GM18520 (cell line): Measurements from ENCODE around the gene KMT2D.

ENCODE experiments used
- ATAC-seq: cut with Tn5 transposase; IDR thresholded peaks from one replicate; pipeline ENCODE4 v1.9.1; 2021; ENCODE audit not compliant: unreplicated experiment

KMT2D gene, protein sequence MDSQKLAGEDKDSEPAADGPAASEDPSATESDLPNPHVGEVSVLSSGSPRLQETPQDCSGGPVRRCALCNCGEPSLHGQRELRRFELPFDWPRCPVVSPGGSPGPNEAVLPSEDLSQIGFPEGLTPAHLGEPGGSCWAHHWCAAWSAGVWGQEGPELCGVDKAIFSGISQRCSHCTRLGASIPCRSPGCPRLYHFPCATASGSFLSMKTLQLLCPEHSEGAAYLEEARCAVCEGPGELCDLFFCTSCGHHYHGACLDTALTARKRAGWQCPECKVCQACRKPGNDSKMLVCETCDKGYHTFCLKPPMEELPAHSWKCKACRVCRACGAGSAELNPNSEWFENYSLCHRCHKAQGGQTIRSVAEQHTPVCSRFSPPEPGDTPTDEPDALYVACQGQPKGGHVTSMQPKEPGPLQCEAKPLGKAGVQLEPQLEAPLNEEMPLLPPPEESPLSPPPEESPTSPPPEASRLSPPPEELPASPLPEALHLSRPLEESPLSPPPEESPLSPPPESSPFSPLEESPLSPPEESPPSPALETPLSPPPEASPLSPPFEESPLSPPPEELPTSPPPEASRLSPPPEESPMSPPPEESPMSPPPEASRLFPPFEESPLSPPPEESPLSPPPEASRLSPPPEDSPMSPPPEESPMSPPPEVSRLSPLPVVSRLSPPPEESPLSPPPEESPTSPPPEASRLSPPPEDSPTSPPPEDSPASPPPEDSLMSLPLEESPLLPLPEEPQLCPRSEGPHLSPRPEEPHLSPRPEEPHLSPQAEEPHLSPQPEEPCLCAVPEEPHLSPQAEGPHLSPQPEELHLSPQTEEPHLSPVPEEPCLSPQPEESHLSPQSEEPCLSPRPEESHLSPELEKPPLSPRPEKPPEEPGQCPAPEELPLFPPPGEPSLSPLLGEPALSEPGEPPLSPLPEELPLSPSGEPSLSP (N-terminal part only)

DNA sequence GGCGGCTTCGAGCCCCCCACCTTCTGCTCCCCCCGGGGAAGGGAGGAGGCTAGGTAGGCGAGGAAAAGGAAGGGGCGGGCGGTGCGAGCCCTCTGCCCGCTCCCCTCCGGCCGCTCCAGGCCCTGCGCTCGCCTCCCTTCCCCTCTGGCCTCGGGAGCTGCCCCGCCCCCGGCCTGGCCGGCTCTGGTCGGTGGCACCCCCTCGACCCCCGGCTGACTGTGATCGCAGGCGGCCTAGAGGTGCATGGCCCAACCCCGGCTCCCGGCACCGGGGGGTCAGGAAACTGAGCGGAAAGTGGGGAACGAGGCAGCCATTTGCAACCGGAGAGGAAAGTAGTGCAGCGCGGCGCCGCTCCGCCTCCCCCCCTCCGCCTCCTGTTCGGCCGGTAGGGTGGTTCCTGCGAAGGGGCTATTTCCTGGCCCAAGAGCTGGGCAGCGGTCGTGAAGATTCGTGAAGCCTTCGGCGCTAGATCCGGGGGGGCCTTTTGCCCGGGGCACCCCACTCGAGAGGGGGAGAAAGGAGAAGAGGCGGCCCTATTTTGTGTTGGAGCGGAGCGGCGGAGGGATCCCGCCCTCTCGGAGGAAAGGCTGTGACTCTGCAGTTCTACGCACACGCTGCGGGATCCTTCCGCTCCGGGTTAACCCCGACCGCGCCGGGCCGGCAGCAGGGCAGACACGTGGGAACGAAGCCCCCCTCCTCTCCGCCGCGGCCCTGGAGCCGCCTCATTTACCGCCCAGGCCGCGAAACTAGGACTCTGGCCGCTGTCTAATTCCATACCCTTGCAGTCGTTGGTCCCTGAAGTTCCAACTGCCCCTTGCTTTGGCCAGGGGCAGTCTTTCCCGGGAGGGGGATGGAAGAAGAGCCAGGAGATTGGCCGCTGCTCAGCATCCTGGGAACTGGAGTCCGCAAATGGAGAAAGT is at the start of gene KMT2D:
TSS of gene KMT2D (minus strand) at position 558 of the 920 bp plus-strand sequence. CDS start 5,470 bp downstream, outside the sequence.
- no peak for ATAC-seq

DNA sequence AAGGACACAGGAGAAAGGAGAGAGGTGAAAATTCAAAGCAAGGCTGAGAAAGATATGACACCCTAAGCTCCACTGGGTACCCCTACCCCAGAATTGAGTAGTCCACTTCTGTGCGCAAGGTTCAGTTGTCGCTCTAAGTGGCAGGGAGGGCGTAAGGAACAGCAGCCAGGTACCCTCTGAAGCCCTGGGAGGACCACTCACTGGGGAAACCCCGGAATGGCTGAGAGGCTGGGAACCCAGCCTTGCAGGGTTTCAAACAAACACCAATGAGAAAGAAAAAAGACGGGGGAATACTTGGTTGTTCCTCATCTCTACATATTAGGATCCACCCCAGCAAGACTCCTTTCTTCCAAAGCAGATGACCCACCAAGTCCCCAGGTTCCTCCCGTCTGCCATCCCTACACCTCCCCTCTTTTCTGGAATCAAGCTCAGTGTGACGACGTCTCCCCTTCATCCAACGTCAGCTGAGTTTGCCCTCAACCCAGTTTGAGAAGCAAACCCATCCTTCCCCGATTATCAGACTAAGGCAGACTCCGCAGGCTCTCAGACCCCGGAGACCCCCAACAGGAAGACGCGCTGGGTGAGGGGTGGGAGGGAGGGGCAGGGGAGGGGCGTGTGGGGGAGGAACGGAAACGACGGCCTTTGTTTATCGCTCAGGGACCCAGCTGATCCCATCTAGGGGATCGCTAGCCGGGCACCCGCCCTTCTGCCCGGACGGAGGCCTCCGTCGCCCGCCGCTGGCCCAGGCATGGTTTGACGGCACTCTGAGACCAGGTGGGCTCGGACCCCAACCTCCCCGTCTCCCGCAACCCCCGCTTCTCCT is 49.3 kb upstream of the KMT2D start:
- no peak for ATAC-seq

DNA sequence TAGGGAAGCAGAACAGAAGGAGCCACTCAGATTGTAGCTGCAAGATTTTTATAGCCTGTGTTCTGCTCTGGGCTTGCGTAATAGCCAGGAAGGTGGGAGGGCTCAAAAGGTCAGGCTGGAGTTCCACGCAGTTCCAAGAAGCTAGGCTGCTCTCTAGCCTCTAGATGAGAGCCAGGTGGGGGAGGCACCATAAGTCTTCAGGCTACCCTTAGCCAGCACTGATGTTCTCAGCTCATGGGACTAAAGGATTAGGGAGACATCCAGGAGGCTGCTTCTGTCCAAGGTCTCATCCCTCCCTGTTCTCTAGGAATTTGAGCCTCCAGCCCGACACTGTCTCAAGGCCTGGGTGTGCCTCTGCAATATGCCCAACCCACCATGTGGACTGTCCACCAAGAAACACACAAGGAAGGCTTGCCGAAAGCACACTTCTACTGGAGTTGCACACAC is 48.4 kb upstream of the KMT2D start:
- ATAC-seq = no peak

DNA sequence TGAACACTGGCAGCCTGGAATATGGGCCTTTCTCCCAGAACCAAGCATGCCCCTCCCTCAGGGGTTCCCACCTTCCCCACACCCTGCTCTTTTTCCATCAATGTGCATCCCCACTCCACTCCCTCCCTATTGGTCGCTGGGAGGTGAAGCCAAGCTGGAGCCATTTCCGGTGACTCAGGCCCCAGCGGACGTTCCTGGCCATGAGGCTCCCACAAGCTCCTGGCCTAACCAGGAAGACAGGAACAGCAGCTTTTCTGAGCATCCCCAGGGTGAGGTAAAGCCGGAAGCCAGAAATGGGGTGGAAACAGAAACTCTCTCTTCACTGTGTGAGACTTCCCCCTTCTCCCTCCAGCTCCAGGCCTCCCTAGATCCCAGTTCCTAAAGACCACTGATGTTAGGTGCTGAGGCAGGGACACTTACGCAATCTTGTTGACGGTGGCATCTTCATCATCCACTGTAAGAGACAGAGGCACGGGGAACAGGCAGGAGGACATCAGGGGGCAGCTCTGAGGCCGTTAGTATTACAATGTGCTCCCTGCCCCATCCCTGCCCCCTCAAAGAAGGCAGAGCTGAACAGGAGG is 45.0 kb upstream of the KMT2D start:
- ATAC-seq = no peak

DNA sequence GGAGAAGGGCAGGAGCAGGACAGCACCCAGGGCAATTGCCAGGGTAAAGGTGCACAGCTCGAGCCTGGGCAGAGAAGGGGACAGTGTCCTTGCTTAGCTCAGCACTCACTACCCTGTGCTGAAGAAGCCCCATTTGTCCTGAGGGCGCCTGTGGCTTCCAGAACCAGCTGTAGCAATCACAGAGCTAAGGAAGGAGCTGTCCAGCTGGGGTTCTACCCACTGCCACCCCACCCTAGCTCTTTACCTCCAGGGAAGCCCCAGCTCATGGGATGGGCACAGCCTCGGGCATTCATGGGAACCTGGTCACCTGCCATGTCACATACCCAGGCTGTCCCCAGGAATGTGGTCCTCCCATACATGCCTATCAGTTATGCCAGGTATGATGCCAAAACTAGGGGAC is 44.2 kb upstream of the KMT2D start:
- no peak for ATAC-seq

DNA sequence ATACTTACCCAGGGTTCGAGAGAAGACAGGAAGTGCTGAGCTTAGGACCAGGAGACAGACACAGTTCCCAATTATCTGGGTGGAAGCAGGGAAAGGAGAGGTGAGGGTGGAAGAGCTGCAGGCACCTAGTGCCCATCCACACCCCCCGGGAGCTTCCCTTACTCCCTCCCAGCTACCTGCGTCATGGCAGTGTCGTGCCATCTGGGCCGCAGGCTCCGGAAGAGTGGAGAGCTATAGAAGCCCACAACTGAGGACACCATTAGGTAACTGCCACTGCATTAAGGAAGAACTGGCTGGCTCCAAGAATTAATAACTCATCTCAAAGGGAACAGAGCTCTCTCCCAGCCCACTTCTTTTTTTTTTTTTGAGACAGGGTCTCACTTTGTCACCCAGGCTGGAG is 39.8 kb upstream of the KMT2D start:
- no peak for ATAC-seq

DNA sequence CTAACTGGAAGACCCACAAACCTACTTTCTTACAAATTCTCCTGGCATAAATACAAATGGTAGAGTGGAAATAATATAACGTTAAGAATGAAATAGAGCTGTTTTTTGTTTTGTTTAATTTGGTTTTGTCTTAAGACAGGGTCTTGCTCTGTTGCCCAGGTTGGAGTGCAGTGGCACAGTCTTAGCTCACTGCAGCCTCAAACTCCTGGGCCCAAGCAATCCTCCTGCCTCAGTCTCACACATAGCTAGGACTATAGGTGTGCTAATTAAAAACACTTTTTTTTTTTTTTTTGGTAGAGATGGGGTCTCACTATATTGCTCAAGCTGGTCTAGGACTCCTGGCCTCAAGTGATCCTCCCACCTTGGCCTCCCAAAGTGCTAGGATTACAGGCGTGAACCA is 38.1 kb upstream of the KMT2D start:
- ATAC-seq = no peak

DNA sequence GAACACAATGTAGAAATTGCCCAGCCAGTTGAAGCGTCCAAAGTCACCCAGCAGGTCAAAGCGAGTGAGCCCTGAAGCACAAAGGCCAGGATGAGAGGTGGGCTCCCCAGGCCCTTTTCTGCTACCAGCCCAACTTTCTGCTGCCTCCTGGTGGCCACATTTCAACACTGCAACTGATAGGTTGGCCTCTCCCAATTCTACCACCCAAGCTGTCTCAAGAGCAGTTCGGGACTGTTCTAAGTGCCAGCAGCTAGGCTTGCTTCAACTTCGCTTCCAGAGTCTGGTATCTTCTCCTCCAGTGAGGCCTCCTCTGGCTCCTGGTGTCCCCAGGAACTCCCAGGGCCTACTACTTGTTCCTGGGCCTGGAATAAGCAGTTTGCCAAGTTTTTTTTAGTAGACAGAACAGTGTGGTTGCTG is 37.4 kb upstream of the KMT2D start:
- ATAC-seq = no peak

DNA sequence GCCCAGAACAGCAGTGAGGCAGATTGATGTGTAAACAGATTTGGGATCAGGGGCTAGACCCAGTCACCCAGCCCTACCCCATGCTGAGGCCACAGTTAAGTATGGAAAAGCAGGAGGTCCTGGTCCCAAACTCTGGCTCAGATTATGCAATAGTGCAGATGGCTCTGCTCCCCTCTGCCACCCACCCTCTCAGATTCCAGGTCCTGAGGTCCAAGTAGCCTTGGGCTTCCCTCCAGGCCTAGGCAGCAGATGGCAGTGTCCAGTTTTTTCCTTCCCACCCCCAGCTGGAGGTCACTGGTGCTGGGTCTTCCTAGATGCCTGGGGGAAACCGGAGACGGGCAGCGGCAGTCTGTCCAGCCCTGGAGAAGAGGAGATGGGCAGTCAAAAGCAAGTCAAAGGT is 36.8 kb upstream of the KMT2D start:
- no peak for ATAC-seq

DNA sequence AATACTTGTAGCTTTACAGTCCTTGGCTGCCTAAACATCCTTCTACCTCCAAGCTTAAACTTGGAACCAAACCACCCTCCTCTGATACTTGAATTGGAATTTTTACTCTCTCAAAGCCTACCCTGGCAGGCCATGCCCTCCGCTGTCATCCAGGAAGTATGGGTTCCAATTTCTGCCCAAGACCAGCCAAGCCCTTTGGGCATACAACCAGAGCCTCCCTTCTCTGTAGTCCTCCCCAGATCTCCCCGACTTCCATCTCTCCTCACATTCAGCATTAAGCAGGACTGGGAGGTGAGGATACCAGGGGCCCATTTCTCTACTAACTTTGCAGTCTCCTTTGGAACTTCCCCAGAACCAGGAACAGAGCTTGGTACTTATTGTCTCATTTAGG is 34.4 kb upstream of the KMT2D start:
- no peak for ATAC-seq

DNA sequence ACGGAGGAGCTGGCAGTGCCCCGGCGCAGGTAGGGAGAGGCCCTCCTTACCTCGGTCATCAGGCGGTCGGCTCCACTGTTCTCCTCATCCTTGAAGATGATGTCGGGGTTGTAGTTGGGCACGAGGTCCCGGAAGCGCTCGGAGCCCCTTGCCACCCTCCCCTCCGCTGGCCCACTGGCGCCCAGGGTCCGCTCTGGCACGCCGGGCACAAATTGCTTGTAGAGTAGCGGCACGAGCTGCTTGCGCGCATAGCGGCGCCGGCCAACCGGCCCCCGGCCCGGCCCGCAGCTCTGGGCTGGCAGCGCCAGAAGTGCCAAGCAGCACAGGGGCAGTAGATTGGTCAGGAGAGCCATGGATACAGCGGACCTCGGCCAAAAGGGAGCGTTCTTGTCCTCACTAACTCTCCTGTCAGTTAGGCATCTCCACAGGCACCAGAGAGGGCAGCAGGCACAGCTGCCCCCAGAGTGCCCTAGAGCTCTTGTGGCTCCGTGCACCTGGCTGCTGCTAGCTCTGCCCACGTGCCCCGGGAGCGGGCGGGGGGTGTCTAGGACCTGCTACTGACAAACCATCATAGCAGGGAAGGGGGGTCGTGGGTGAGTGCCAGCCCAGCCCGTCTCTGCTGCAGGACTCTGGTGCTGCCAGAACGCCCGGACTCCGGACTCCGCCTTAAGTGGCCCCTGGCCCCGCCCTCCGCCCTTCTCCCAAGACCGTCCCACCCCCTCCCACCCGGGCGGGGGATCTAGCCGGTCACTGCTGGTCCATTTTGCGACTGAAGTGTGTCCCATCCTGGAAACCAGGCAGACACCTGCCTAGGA is 33.8 kb upstream of the KMT2D start, which contains the start of gene DHH:
TSS of gene DHH (minus strand) at position 642 of the 815 bp plus-strand sequence. CDS start at position 353, 289 bp downstream.
- no peak for ATAC-seq

DNA sequence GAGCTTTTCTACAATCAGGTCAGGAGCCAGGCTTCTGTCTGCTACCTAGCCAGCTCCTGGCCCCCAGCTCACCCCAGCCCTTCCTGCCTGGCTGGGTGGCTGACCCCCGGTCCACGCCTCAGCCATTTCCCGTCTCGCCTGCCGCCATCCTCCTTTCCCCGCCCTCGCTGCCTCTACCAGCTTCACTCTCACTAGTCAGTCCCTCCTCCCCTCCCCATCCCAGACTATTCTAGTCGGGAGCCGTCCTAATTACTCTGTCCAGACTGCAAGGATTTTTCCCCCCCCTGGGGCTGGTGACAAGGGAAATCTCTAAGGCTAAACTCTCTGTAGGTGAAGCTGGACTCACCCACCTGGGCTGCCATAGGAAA is 33.2 kb upstream of the KMT2D start:
- ATAC-seq = no peak

DNA sequence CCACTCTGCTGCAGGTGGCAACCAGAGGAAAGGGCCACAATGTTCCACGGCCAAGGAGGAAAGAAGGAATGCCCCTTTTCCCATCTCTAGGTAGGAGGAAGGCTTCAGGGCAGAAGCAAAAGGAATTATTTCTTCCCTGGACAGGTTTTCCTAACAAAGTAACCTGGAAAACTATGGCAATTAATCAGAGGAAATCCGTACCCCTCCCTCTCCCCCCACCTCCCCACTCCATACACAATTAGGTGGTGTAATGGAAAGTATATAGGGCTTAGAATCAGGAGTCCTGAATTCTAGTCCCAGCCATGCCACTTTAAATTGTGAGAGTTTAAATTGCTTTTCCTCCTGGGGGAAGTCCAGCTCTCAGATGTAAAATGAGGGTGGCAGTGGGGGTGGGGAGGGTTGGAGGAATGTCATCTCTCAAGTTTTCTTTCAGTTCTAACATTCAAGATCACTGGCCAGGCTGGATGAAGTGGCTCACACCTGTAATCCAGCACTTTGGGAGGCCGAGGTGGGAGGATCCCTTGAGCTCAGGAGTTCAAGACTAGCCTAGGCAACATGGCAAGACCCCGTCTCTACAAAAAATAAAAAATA is 32.3 kb upstream of the KMT2D start:
- no peak for ATAC-seq

DNA sequence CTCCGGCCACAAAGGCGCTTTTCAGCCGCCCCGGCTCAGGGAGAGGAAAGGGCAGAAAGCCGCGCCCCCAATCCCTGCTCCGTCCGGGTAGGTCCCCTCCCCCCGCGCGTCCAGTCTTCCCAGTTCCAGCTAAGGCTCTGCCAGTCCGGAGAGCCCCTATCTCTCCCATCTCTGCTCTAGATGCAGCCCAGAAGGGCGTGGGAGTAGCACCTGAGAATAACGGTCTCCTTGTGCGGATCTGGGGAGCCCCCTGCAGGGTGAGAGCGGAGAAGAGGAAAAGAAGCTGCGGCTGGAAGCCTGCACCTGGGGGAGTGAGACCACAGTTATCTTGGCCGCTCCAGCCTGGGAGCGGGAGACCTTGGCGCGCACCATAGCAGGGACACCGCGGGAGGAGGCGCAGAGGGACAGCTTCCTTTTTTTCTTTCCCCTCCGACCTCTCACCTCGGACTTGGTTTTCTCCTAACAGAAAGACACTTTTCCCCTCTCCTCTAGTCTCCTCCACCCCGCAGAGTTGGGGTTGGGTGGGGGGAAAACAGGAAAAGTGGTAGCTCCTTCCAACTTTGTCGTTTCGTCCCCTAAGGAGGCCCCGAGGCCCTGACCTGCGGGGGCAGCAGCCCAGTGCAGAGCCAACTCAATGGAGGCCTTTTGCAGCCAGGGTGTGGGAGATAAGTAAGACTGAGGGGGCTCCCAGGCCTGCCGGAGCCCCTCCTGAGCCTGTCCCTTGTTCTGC is 31.7 kb upstream of the KMT2D start:
- ATAC-seq = no peak

DNA sequence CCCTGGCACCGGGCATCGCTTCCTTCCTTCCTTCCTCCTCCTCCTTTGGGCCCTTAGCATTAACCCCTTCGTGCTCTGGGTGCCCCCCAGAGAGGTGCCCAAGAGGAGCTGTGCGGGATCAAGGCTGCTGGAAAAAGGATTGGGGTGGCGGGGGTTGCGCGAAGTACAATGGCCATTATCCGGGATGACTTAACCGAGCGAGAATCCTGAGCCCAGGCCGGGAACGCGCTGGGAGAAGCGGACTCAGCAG is 31.2 kb upstream of the KMT2D start:
- no peak for ATAC-seq

DNA sequence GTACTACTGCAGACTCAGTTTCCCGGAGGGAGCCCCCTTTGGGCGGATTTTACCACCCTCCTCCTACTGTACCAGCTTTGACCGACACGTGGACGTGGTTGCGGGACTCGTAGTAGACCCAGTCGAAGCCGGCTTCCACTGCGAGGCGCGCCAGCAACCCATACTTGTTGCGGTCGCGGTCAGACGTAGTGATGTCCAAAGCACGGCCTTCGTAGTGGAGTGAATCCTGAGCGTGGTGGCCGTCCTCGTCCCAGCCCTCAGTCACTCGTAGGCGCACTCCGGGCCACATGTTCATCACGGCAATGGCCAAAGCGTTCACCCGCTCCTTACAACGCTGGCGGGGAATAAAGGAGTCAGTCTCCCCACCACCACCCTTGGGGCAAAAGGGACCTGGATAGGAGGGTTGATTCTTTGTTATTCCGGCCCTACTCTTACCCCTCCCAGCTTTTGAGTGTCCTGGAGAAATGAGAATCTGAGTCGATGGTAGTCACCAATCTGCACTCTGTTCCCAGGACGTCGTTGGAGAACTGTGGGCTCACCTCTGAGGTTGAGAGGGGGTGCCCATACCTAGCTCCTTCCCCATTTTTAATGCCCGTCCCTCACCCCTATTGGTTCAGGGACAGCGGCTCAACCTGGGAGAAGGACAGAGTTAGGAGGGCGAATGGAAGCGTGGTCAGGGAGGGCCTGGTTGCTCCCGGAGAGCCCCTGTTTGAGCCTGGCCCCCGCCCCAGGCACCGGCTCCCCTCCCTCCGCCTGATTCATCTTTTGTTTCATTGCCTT is 30.7 kb upstream of the KMT2D start:
- ATAC-seq = no peak
